HepG2 (cell line): Measurements from ENCODE around the gene IP6K3. TPM values are rescaled to one million over a fixed set of nuclear protein-coding genes. Genes with fewer than 3 reads are reported as not detected.

Source experiments
- ARHGAP35 ChIP-seq: sonication (generic); formaldehyde crosslinking; IDR thresholded peaks from 2 replicates; pipeline ENCODE4 v1.9.0; 2022; ENCODE audit warnings: mild to moderate bottlenecking, inconsistent platforms, moderate library complexity, missing genetic modification reagents, borderline replicate concordance
- CEBPG ChIP-seq: IDR thresholded peaks from 2 replicates; pipeline ENCODE4 v1.6.1; 2016
- EHMT2 ChIP-seq: fragments of 200-600 bp; sonication (generic); IDR thresholded peaks from 2 replicates; pipeline ENCODE4 v1.7.0; 2017; ENCODE audit warnings: antibody characterized with exemption, low read depth, low read length, borderline replicate concordance
- ETV6 ChIP-seq: sonication (generic); formaldehyde crosslinking; conservative IDR thresholded peaks from 2 replicates; pipeline ENCODE4 v1.4.0; 2020; ENCODE audit warnings: missing genetic modification reagents
- KDM3A ChIP-seq: IDR thresholded peaks from 2 replicates; pipeline ENCODE4 v1.6.1; 2018; ENCODE audit warnings: low read depth, missing compliant biosample characterization
- PAWR ChIP-seq: sonication (generic); formaldehyde crosslinking; IDR thresholded peaks from 2 replicates; pipeline ENCODE4 v1.4.0; 2020; ENCODE audit warnings: missing genetic modification reagents, mild to moderate bottlenecking, borderline replicate concordance
- PAX8 ChIP-seq: sonication (generic); formaldehyde crosslinking; IDR thresholded peaks from 2 replicates; pipeline ENCODE4 v1.8.0; 2022; ENCODE audit warnings: mild to moderate bottlenecking, missing genetic modification reagents, borderline replicate concordance
- PHB2 ChIP-seq: fragments of 450-650 bp; IDR thresholded peaks from 2 replicates; pipeline ENCODE4 v1.6.1; 2018; ENCODE audit not compliant: partially characterized antibody
- RELA ChIP-seq: sonication (generic); formaldehyde crosslinking; IDR thresholded peaks from 2 replicates; pipeline ENCODE4 v1.4.0; 2020; ENCODE audit warnings: missing genetic modification reagents
- SOX6 ChIP-seq, 2 experiments: fragments of 450-650 bp in 1 of 2; sonication (generic) in 1 of 2; formaldehyde crosslinking in 1 of 2; IDR thresholded peaks; 2 replicates each; pipeline versions ENCODE4 v1.4.0 to v1.6.1; 2017 to 2020; ENCODE audit warnings: antibody characterized with exemption in 1 of 2, mild to moderate bottlenecking in 1 of 2, missing genetic modification reagents in 1 of 2
- TSC22D2 ChIP-seq: sonication (generic); formaldehyde crosslinking; IDR thresholded peaks from 2 replicates; pipeline ENCODE4 v1.5.1; 2020; ENCODE audit warnings: missing genetic modification reagents, mild to moderate bottlenecking, borderline replicate concordance
- U2AF1 ChIP-seq: fragments of 200-400 bp; formaldehyde crosslinking; optimal IDR thresholded peaks from 2 replicates; pipeline ENCODE3; 2017; ENCODE audit warnings: mild to moderate bottlenecking, low read depth, low read length
- ZNF101 ChIP-seq: sonication (generic); formaldehyde crosslinking; IDR thresholded peaks from 2 replicates; pipeline ENCODE4 v1.4.0; 2020; ENCODE audit warnings: mild to moderate bottlenecking, low read depth, missing genetic modification reagents, borderline replicate concordance
- ZNF253 ChIP-seq: sonication (generic); formaldehyde crosslinking; IDR thresholded peaks from 2 replicates; pipeline ENCODE4 v1.8.0; 2022; ENCODE audit warnings: mild to moderate bottlenecking, missing genetic modification reagents, borderline replicate concordance
- ZNF44 ChIP-seq: sonication (generic); formaldehyde crosslinking; IDR thresholded peaks from 2 replicates; pipeline ENCODE4 v1.5.1; 2020; ENCODE audit warnings: mild to moderate bottlenecking, missing genetic modification reagents
- ZNF614 ChIP-seq: IDR thresholded peaks from 2 replicates; pipeline ENCODE4 v1.6.1; 2018; ENCODE audit warnings: missing biosample characterization, missing genetic modification reagents, inconsistent platforms, borderline replicate concordance
- ZNF781 ChIP-seq: sonication (generic); formaldehyde crosslinking; IDR thresholded peaks from 2 replicates; pipeline ENCODE4 v1.5.1; 2020; ENCODE audit warnings: borderline replicate concordance, mild to moderate bottlenecking, missing genetic modification reagents; ENCODE audit errors: not compliant biosample characterization
- ZSCAN22 ChIP-seq: sonication (generic); formaldehyde crosslinking; IDR thresholded peaks from 2 replicates; pipeline ENCODE4 v1.4.0; 2020; ENCODE audit warnings: mild to moderate bottlenecking, missing genetic modification reagents
- polyA plus RNA-seq, 8 experiments: library from polyadenylated mRNA; depleted of rRNA in 3 of 8; stranded (reverse) in 7 of 8; unstranded in 1 of 8; fragments of >200 nt; fragmentation: Illumina TruSeq in 4 of 8; extraction: Trizol in 4 of 8; gene quantifications; 2 replicates each; pipeline versions ENCODE4 v1.2.1 to v1.2.3, GENCODE V29; 2011 to 2016; ENCODE audit warnings: low read depth in 4 of 8, missing spikeins in 1 of 8, mixed read lengths in 1 of 8; ENCODE audit not compliant: insufficient read depth in 1 of 8
- total RNA-seq, 5 experiments: library from RNA; depleted of rRNA; stranded (reverse); fragments of >200 nt; fragmentation: Illumina TruSeq; extraction: Trizol; gene quantifications; 2 replicates each; pipeline ENCODE4 v1.2.3, GENCODE V29; 2016; ENCODE audit warnings: low read depth in 1 of 5
- TF ChIP-seq, protein P1 (sequence below): IDR thresholded peaks from 2 replicates; pipeline ENCODE4 v1.6.1; 2016
- TF ChIP-seq, protein P2 (sequence below): sonication (generic); formaldehyde crosslinking; IDR thresholded peaks from 2 replicates; pipeline ENCODE4 v1.4.0; 2020; ENCODE audit warnings: missing genetic modification reagents, borderline replicate concordance
- TF ChIP-seq, protein P3 (sequence below): sonication (generic); formaldehyde crosslinking; IDR thresholded peaks from 2 replicates; pipeline ENCODE4 v1.4.0; 2020; ENCODE audit warnings: missing genetic modification reagents, low read depth, mild to moderate bottlenecking, borderline replicate concordance
- TF ChIP-seq, protein P4 (sequence below): sonication (generic); formaldehyde crosslinking; IDR thresholded peaks from 2 replicates; pipeline ENCODE4 v1.4.0; 2020; ENCODE audit warnings: missing genetic modification reagents

Gene IP6K3
- total and polyA plus RNA-seq, 2 of the 13 experiments (the other 11 are each of a cell fraction or from before 2014, with no cell fraction given) = 0.11 to 0.18 TPM

DNA sequence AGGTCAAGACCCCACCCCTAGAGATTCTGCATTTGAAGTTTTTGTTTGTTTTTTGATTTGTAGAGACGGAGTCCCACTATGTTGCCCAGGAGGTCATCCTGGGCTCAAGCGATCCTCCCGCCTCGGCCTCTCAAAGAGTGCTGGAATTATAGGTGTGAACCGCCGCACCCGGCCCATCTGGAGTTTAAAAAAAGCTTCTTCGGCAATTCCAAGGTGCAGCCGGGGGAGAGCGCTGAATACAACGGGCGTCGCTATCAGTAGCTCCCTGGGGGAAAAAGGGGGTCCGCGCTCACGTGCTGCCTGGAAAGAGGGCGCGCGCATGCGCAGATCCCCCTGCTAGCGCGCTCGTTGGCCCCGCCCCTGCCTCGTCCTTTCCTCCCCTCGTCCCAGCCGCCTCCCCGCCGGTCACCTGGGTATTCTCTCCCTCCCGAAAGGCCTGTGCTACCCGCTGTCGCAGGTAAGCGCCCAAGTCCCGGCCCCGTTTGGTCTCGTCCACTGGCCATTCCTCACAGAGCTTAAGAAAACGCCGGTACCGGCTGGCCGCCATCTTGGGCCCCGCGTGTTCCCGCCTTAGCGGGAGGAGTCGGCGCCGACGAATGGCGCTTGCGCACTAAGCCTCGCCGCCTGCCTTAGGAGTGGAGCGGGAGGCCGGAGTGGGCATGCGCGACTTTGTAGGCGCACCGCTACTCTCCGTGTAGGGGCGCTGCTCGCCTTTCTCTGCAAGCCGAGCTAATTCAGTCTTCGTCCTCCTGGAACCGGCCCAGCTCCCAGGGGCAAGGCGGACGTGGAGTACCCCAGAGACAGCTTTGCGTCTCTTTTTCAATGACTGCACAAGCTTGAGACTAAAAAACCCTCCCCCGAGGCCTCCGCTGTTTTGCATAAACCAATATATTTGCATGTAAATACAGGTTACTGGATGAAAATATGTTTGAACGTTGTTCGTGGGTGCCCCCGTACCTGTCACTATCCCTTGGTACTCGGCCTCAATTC is 35.3 kb downstream of the IP6K3 start, which contains the start of gene UQCC2 (continued):
- TF ChIP-seq ZNF614 (CRISPR knock-in tag) (peak; percentile 88; the same call in 1 of the 2 replicates), ZNF44 (peak; percentile 55; the same call in 1 of the 2 replicates), U2AF1 (no peak), ZSCAN22 (CRISPR knock-in tag) (peak; percentile 70; the same call in 1 of the 2 replicates), ZNF101 (CRISPR knock-in tag) (peak; percentile 23; the same call in 1 of the 2 replicates), ZNF781 (CRISPR knock-in tag) (peak; percentile 97), ZNF253 (CRISPR knock-in tag) (no peak), PAX8 (peak; percentile 99; the same call in 1 of the 2 replicates), EHMT2 (no peak), ARHGAP35 (CRISPR knock-in tag) (peak; percentile 91; the same call in 1 of the 2 replicates), SOX6 (IDR thresholded peaks at IDR 0.05) (no peak), SOX6 (CRISPR knock-in tag; IDR thresholded peaks at IDR 0.05) (peak; percentile 80), KDM3A (CRISPR knock-in tag) (0 out of 2 replicates have a peak, but pooled peaks have one; percentile 33), PHB2 (no peak), ETV6 (peak; percentile 85), RELA (0 out of 2 replicates have a peak, but pooled peaks have one; percentile 60), PAWR (CRISPR knock-in tag) (peak; percentile 86; the same call in 1 of the 2 replicates), TSC22D2 (CRISPR knock-in tag) (peak; percentile 84; the same call in 1 of the 2 replicates), CEBPG (CRISPR knock-in tag) (no peak)
- TF ChIP-seq, protein P1, sequence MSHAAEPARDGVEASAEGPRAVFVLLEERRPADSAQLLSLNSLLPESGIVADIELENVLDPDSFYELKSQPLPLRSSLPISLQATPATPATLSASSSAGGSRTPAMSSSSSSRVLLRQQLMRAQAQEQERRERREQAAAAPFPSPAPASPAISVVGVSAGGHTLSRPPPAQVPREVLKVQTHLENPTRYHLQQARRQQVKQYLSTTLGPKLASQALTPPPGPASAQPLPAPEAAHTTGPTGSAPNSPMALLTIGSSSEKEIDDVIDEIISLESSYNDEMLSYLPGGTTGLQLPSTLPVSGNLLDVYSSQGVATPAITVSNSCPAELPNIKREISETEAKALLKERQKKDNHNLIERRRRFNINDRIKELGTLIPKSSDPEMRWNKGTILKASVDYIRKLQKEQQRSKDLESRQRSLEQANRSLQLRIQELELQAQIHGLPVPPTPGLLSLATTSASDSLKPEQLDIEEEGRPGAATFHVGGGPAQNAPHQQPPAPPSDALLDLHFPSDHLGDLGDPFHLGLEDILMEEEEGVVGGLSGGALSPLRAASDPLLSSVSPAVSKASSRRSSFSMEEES (CRISPR knock-in tag) = no peak
- TF ChIP-seq, protein P2, sequence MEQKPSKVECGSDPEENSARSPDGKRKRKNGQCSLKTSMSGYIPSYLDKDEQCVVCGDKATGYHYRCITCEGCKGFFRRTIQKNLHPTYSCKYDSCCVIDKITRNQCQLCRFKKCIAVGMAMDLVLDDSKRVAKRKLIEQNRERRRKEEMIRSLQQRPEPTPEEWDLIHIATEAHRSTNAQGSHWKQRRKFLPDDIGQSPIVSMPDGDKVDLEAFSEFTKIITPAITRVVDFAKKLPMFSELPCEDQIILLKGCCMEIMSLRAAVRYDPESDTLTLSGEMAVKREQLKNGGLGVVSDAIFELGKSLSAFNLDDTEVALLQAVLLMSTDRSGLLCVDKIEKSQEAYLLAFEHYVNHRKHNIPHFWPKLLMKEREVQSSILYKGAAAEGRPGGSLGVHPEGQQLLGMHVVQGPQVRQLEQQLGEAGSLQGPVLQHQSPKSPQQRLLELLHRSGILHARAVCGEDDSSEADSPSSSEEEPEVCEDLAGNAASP = peak; percentile 86
- TF ChIP-seq, protein P3, sequence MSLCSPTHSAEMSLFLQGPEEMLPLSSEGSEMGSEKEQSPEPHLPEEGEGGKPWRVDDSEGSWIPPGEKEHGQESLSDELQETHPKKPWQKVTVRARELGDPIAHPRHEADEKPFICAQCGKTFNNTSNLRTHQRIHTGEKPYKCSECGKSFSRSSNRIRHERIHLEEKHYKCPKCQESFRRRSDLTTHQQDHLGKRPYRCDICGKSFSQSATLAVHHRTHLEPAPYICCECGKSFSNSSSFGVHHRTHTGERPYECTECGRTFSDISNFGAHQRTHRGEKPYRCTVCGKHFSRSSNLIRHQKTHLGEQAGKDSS (CRISPR knock-in tag) = peak; percentile 17; the same call in 1 of the 2 replicates
- TF ChIP-seq, protein P4, sequence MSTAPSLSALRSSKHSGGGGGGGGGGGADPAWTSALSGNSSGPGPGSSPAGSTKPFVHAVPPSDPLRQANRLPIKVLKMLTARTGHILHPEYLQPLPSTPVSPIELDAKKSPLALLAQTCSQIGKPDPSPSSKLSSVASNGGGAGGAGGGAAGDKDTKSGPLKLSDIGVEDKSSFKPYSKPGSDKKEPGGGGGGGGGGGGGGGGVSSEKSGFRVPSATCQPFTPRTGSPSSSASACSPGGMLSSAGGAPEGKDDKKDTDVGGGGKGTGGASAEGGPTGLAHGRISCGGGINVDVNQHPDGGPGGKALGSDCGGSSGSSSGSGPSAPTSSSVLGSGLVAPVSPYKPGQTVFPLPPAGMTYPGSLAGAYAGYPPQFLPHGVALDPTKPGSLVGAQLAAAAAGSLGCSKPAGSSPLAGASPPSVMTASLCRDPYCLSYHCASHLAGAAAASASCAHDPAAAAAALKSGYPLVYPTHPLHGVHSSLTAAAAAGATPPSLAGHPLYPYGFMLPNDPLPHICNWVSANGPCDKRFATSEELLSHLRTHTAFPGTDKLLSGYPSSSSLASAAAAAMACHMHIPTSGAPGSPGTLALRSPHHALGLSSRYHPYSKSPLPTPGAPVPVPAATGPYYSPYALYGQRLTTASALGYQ (CRISPR knock-in tag) = 0 out of 2 replicates have a peak, but pooled peaks have one; percentile 3
